ENCODE results near the gene GSTO2. TPM values are rescaled to one million over a fixed set of nuclear protein-coding genes. Genes with fewer than 3 reads are reported as not detected.

The GSTO2 gene
- total RNA-seq, 2 experiments from 2014 or later = 2.3 to 2.6 TPM

- H3K36me3 Mint-ChIP-seq = peaks cover 35% of the 10 kb centered on the region
- H3K9me3 Mint-ChIP-seq = no peaks in the 10 kb centered on the region
- peak within 1 kb of the TSS; percentile 93 for H3K4me3 Mint-ChIP-seq
- intact Hi-C loops (cut with micrococcal nuclease) = loop anchor here (1.0 to 2.0 kb wide), 3 partner anchors 7 to 22 kb away; partner anchors contain the start of gene CFAP43
- POLR2A ChIA-PET = interaction anchor here (1.0 to 6.6 kb wide), 7 partner anchors 9 to 165 kb away, joined by 3 to 71 read pairs (median 3); partner anchors contain the start of genes CFAP43, GSTO2 and SFR1
- H3K4me1 Mint-ChIP-seq (ENCODE audit: low read depth) = peaks cover 50% of the 10 kb centered on the region
- H3K27ac Mint-ChIP-seq = peak within 1 kb of the TSS; percentile 93
- CTCF ChIA-PET = interaction anchor here (0.9 to 5.8 kb wide), 6 partner anchors 13 to 133 kb away, joined by 3 to 48 read pairs (median 4); partner anchors contain the start of gene SFR1
- peak; percentile 73 for DNase-seq
- H3K27me3 Mint-ChIP-seq = peaks cover 3% of the 10 kb centered on the region
Observed at GRCh38 chr10:104254493-104255310, 14.3 kb upstream of the GSTO2 start, which contains the start of gene GSTO1. TSS of gene GSTO1 (plus strand) at chr10:104254892. CDS start at chr10:104254929, 37 bp downstream.

GRCh38 chr10:104255311-104255981 lies 13.5 kb upstream of the GSTO2 start:
- H3K4me1 Mint-ChIP-seq (ENCODE audit: low read depth) = peaks cover 58% of the 10 kb centered on the region
- H3K4me3 Mint-ChIP-seq = peak overlapping the region; percentile 93
- peaks cover 42% of the 10 kb centered on the region for H3K36me3 Mint-ChIP-seq
- no peak for DNase-seq
- no peaks in the 10 kb centered on the region for H3K9me3 Mint-ChIP-seq
- H3K27ac Mint-ChIP-seq = peak overlapping the region; percentile 93
- CTCF ChIA-PET = interaction anchor here (0.6 to 5.8 kb wide), 7 partner anchors 11 to 95 kb away, joined by 3 to 48 read pairs (median 3); no protein-coding TSS in a partner anchor
- intact Hi-C loops (cut with micrococcal nuclease) = loop anchor here (1.0 to 2.0 kb wide), 3 partner anchors 8 to 23 kb away; partner anchors contain the start of gene CFAP43
- POLR2A ChIA-PET = interaction anchor here (1.0 to 6.6 kb wide), 6 partner anchors 10 to 166 kb away, joined by 3 to 71 read pairs (median 3); partner anchors contain the start of genes GSTO2 and SFR1
- H3K27me3 Mint-ChIP-seq = no peaks in the 10 kb centered on the region

- Mint-ChIP-seq H3K9me3 (no peaks in the 10 kb centered on the region), H3K36me3 (peaks cover 52% of the 10 kb centered on the region), H3K4me3 (peak overlapping the region; percentile 93), H3K27me3 (no peaks in the 10 kb centered on the region), H3K4me1 (ENCODE audit: low read depth) (peaks cover 68% of the 10 kb centered on the region), H3K27ac (peak overlapping the region; percentile 93)
- CTCF ChIA-PET = interaction anchor here (1.0 to 5.8 kb wide), 4 partner anchors 9 to 46 kb away, joined by 3 to 48 read pairs (median 4); no protein-coding TSS in a partner anchor
- intact Hi-C loops (cut with micrococcal nuclease) = no loop called here
- no peak for DNase-seq
- POLR2A ChIA-PET = interaction anchor here (0.6 to 6.6 kb wide), 3 partner anchors 11 to 456 kb away, joined by 5 to 71 read pairs (median 15); partner anchors contain the start of genes GSTO2 and SFR1
Observed at GRCh38 chr10:104256335-104256961, 12.5 kb upstream of the GSTO2 start.

DNA sequence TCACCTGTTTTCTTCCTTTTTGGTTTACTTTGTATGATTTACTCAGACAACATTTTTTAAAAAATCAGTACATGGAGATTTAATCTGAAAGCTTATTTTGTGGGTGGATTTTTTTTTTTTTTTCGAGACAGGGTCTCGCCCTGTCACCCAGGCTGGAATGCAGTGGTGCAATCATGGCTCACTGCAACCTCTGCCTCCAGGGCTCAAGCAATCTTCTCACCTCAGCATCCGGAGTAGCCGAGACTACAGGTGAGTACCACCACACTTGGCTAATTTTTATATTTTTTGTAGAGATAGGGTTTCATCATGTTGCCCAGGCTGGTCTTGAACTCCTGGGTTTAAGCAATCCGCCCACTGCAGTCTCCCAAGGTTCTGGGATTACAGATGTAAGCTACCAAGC lies 11.7 kb upstream of the GSTO2 start:
- Mint-ChIP-seq H3K9me3 (no peaks in the 10 kb centered on the region), H3K27me3 (no peaks in the 10 kb centered on the region), H3K4me3 (no peak overlapping the region), H3K4me1 (ENCODE audit: low read depth) (peaks cover 76% of the 10 kb centered on the region), H3K36me3 (peaks cover 56% of the 10 kb centered on the region), H3K27ac (peak overlapping the region; percentile 64)
- DNase-seq = no peak
- intact Hi-C loops (cut with micrococcal nuclease) = no loop called here
- CTCF ChIA-PET = interaction anchor here (1.7 to 5.8 kb wide), 2 partner anchors 9 to 17 kb away, joined by 7 to 48 read pairs; no protein-coding TSS in a partner anchor
- POLR2A ChIA-PET = interaction anchor here (6.6 kb wide), 1 partner anchor 10 kb away, joined by 71 read pairs; the partner anchor contains the start of gene GSTO2

GRCh38 chr10:104258209-104258608 lies 10.8 kb upstream of the GSTO2 start:
- no peaks in the 10 kb centered on the region for H3K9me3 Mint-ChIP-seq
- H3K4me1 Mint-ChIP-seq (ENCODE audit: low read depth) = peaks cover 77% of the 10 kb centered on the region
- no peak for DNase-seq
- no peaks in the 10 kb centered on the region for H3K27me3 Mint-ChIP-seq
- POLR2A ChIA-PET = interaction anchor here (6.6 kb wide), 1 partner anchor 9 kb away, joined by 71 read pairs; the partner anchor contains the start of gene GSTO2
- CTCF ChIA-PET = interaction anchor here (1.7 to 5.8 kb wide), 2 partner anchors 10 to 16 kb away, joined by 7 to 48 read pairs; no protein-coding TSS in a partner anchor
- peaks cover 60% of the 10 kb centered on the region for H3K36me3 Mint-ChIP-seq
- H3K27ac Mint-ChIP-seq = peak overlapping the region; percentile 42
- H3K4me3 Mint-ChIP-seq = no peak overlapping the region
- intact Hi-C loops (cut with micrococcal nuclease) = no loop called here

GRCh38 chr10:104259456-104259855 lies 9.5 kb upstream of the GSTO2 start:
- DNase-seq = no peak
- Mint-ChIP-seq H3K4me3 (no peak overlapping the region), H3K36me3 (peaks cover 71% of the 10 kb centered on the region), H3K9me3 (no peaks in the 10 kb centered on the region), H3K4me1 (ENCODE audit: low read depth) (peaks cover 76% of the 10 kb centered on the region), H3K27me3 (no peaks in the 10 kb centered on the region), H3K27ac (peak overlapping the region; percentile 95)
- intact Hi-C loops (cut with micrococcal nuclease) = no loop called here
- CTCF ChIA-PET = interaction anchor here (0.6 to 2.3 kb wide), 2 partner anchors 15 to 276 kb away, joined by 4 to 11 read pairs; no protein-coding TSS in a partner anchor
- POLR2A ChIA-PET = no interaction called here

DNA sequence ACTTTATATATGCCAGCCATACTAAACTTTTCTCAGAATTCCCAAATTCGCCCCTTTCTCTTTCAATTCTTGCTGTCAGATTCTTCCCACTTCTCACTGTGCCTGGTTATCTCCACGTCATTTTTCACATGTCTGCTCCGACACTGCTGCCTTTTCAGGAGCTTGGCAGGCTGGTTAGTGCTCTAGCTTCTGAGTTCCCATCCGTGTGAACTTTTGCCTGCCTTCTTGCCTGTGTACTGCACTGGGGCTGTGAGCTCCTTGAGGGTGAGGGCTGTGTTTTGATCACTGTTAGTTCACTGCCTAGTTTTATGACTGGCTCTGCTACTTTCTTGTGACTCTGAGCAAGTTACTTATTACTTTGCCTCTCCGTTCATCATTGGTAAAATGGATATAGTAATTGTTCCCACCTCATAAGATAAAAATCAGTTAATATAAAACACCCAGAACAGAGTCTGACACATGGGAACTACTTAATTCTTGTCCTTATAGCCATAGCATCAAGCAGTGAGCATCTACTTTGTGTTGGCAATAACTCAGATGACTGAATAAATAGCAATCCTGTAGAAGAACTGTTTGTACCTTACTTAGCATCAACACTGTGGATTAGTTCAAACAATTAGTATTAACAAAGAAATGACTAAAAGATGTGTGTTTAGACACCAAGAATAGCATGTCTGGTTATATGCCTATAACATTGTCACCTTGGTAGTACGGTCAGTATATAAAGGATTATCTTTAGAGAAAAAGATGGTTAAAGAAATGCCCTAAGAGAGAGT lies 8.8 kb upstream of the GSTO2 start:
- Mint-ChIP-seq H3K36me3 (peaks cover 72% of the 10 kb centered on the region), H3K9me3 (no peaks in the 10 kb centered on the region), H3K4me3 (peak overlapping the region; percentile 60), H3K27me3 (no peaks in the 10 kb centered on the region), H3K4me1 (ENCODE audit: low read depth) (peaks cover 81% of the 10 kb centered on the region), H3K27ac (peak overlapping the region; percentile 95)
- POLR2A ChIA-PET = interaction anchor here (1.2 kb wide), 1 partner anchor 9 kb away, joined by 3 read pairs; the partner anchor contains the start of gene GSTO2
- CTCF ChIA-PET = interaction anchor here (0.6 to 2.3 kb wide), 2 partner anchors 14 to 276 kb away, joined by 4 to 11 read pairs; no protein-coding TSS in a partner anchor
- DNase-seq = peak; percentile 22
- intact Hi-C loops (cut with micrococcal nuclease) = loop anchor here (1.0 kb wide), 1 partner anchor 8 kb away; no protein-coding TSS in a partner anchor

GRCh38 chr10:104260775-104261115 lies 8.2 kb upstream of the GSTO2 start:
- no peak for DNase-seq
- Mint-ChIP-seq H3K4me1 (ENCODE audit: low read depth) (peaks cover 86% of the 10 kb centered on the region), H3K27me3 (no peaks in the 10 kb centered on the region), H3K27ac (peak overlapping the region; percentile 95), H3K36me3 (peaks cover 74% of the 10 kb centered on the region), H3K9me3 (no peaks in the 10 kb centered on the region), H3K4me3 (peak overlapping the region; percentile 60)
- intact Hi-C loops (cut with micrococcal nuclease) = loop anchor here (1.0 kb wide), 1 partner anchor 8 kb away; no protein-coding TSS in a partner anchor
- ChIA-PET POLR2A (interaction anchor here (1.2 kb wide), 1 partner anchor 8 kb away, joined by 3 read pairs; the partner anchor contains the start of gene GSTO2), CTCF (interaction anchor here (2.3 kb wide), 1 partner anchor 14 kb away, joined by 11 read pairs; no protein-coding TSS in a partner anchor)

DNA sequence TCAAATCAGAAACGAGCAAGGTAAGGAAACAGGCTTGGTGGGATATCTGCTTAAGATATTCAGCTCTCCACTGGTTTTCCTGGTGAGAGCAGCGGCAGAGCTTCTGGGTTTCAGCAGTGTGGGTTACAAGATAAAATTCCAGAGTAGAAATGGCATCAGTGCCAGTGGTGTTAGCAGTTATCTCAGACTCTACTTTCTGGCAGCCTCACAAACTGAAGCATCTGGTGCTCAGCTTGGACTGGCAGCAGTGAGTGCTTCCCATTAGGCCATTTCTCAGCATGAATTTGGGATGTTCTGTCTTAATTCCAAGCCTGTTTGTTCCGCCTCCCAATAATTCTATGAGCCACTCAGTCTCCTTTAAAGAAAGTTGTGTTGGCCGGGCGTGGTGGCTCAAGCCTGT lies 6.9 kb upstream of the GSTO2 start:
- peaks cover 76% of the 10 kb centered on the region for H3K36me3 Mint-ChIP-seq
- ChIA-PET CTCF (interaction anchor here (1.3 to 1.8 kb wide), 2 partner anchors 12 to 374 kb away, joined by 3 to 9 read pairs; no protein-coding TSS in a partner anchor), POLR2A (no interaction called here)
- DNase-seq = no peak
- H3K4me3 Mint-ChIP-seq = no peak overlapping the region
- H3K27ac Mint-ChIP-seq = peak overlapping the region; percentile 95
- no peaks in the 10 kb centered on the region for H3K9me3 Mint-ChIP-seq
- intact Hi-C loops (cut with micrococcal nuclease) = no loop called here
- no peaks in the 10 kb centered on the region for H3K27me3 Mint-ChIP-seq
- H3K4me1 Mint-ChIP-seq (ENCODE audit: low read depth) = peaks cover 86% of the 10 kb centered on the region

DNA sequence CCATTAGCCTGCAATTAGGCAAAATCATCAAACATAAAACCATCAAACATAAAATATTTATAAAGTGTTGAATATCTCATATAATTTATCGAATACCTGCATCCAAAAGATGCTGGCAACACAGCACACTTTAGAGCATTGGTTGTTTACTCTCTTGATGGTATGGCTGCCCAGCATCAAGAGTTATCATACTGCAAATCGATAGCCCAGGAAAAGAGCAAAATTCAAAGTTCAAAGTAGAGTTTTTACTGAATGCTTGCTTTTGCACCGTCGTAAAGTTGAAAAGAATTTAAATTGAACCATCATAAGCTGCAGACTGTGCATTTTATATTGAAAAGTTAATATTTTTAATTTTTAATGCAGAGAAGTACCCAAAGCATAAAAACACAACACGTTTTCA lies 4.2 kb upstream of the GSTO2 start:
- Mint-ChIP-seq H3K4me1 (ENCODE audit: low read depth) (peaks cover 72% of the 10 kb centered on the region), H3K36me3 (peaks cover 69% of the 10 kb centered on the region), H3K4me3 (no peak overlapping the region), H3K27me3 (no peaks in the 10 kb centered on the region), H3K9me3 (no peaks in the 10 kb centered on the region), H3K27ac (no peak overlapping the region)
- ChIA-PET POLR2A (interaction anchor here (5.5 kb wide), 1 partner anchor 9 kb away, joined by 71 read pairs; the partner anchor contains the start of gene GSTO1), CTCF (interaction anchor here (1.8 to 2.0 kb wide), 2 partner anchors 10 to 26 kb away, joined by 4 to 6 read pairs; no protein-coding TSS in a partner anchor)
- intact Hi-C loops (cut with micrococcal nuclease) = no loop called here
- no peak for DNase-seq
